ENCODE data around the gene MEGF11.
A peak's percentile ranks its signal among the peaks of the same experiment; 100 is the strongest.

The MEGF11 gene

DNA sequence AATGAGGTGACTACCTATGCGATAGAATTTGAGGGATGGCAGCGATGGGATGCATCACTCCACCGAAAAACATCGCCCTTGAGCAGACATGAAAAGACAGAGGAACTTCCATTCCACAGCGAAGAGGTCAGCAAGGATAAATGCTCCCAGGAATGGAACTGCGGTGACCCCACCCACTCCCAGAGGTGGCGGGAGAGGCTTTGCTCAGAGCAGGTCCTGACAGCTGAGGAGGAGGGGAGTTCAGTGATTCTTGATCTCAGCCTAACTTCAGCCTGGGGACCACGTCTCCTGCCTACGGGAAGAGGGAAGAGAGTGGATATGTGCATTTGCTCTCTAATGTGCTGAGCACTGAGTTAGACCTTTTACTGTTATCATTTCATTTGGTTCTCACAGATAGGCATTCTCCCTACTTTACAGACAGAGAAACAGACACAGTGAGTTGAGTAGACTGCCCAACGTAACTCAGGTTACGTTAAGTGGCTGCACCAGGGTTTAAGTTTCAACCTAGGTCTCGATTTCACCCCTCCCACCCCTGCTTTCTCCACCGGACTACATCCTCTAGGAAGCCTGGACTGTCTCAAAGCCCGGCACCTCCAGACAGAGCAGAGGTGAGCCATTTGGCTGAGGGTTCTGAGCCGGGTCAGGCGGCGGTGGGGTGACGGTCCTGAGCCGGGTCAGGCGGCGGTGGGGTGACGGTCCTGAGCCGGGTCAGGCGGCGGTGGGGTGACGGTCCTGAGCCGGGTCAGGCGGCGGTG is 214.3 kb downstream of the MEGF11 start (continued):
- TF ChIP-seq, protein P1, sequence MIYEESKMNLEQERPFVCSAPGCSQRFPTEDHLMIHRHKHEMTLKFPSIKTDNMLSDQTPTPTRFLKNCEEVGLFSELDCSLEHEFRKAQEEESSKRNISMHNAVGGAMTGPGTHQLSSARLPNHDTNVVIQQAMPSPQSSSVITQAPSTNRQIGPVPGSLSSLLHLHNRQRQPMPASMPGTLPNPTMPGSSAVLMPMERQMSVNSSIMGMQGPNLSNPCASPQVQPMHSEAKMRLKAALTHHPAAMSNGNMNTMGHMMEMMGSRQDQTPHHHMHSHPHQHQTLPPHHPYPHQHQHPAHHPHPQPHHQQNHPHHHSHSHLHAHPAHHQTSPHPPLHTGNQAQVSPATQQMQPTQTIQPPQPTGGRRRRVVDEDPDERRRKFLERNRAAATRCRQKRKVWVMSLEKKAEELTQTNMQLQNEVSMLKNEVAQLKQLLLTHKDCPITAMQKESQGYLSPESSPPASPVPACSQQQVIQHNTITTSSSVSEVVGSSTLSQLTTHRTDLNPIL (CRISPR knock-in tag; IDR thresholded peaks at IDR 0.05; ENCODE audit: low read depth) = no peak
- TF ChIP-seq PPARA (CRISPR knock-in tag; IDR thresholded peaks at IDR 0.05; ENCODE audit: borderline replicate concordance) (no peak), ISL1 (CRISPR knock-in tag; IDR thresholded peaks at IDR 0.05) (no peak), GLIS3 (CRISPR knock-in tag; IDR thresholded peaks at IDR 0.05) (no peak), ARNTL (CRISPR knock-in tag; IDR thresholded peaks at IDR 0.05; ENCODE audit: borderline replicate concordance, low read depth) (no peak), TCF4 (CRISPR knock-in tag; IDR thresholded peaks at IDR 0.05; ENCODE audit: borderline replicate concordance) (no peak)
- TF ChIP-seq, protein P2, sequence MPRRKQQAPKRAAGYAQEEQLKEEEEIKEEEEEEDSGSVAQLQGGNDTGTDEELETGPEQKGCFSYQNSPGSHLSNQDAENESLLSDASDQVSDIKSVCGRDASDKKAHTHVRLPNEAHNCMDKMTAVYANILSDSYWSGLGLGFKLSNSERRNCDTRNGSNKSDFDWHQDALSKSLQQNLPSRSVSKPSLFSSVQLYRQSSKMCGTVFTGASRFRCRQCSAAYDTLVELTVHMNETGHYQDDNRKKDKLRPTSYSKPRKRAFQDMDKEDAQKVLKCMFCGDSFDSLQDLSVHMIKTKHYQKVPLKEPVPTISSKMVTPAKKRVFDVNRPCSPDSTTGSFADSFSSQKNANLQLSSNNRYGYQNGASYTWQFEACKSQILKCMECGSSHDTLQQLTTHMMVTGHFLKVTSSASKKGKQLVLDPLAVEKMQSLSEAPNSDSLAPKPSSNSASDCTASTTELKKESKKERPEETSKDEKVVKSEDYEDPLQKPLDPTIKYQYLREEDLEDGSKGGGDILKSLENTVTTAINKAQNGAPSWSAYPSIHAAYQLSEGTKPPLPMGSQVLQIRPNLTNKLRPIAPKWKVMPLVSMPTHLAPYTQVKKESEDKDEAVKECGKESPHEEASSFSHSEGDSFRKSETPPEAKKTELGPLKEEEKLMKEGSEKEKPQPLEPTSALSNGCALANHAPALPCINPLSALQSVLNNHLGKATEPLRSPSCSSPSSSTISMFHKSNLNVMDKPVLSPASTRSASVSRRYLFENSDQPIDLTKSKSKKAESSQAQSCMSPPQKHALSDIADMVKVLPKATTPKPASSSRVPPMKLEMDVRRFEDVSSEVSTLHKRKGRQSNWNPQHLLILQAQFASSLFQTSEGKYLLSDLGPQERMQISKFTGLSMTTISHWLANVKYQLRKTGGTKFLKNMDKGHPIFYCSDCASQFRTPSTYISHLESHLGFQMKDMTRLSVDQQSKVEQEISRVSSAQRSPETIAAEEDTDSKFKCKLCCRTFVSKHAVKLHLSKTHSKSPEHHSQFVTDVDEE (CRISPR knock-in tag; IDR thresholded peaks at IDR 0.05) = no peak

DNA sequence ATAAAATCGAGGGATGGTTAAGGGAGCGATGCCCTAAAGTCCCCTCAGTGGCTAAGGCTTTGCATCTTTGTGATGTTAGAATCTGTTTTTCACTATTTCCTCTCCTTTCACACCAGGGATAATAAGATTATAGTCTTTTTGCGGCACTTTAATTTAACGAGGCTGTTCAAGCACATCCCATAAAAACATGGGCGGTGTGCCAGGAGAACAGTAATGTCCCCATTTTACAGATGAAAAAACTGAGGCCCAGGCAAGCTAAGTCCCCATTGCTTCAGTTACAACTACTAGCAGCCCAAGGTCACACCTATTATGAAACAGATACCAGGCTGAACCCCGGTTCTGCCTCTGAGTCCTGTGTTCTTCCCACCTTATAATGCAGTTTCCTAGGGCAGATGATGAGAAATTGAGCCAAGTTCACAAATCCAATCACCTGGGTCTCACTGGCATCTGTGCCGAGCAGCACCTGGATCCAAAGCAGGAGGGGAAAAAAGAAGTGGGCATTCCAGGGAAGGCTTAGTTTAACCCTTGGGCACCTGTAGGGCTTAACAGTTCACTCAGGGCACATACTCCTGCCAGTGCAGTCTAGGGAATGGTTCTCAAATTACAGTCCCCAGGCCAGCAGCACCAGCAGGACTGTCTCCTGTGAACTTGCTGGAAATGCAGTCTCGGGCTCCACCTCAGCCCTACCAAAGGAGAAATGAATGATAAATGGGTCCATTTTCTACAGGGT is 215.0 kb downstream of the MEGF11 start:
- TF ChIP-seq ZFP3 (CRISPR knock-in tag; IDR thresholded peaks at IDR 0.05) (no peak), ZC3H10 (CRISPR knock-in tag; IDR thresholded peaks at IDR 0.05) (no peak), CSDC2 (CRISPR knock-in tag; IDR thresholded peaks at IDR 0.05) (no peak), TCF4 (CRISPR knock-in tag; IDR thresholded peaks at IDR 0.05; ENCODE audit: borderline replicate concordance) (no peak), ZNF8 (CRISPR knock-in tag; IDR thresholded peaks at IDR 0.05) (no peak), TOX (CRISPR knock-in tag; IDR thresholded peaks at IDR 0.05; ENCODE audit: borderline replicate concordance) (no peak), OSR1 (CRISPR knock-in tag; IDR thresholded peaks at IDR 0.05) (no peak), BACH2 (CRISPR knock-in tag; IDR thresholded peaks at IDR 0.05; ENCODE audit: borderline replicate concordance) (no peak)
- TF ChIP-seq, protein P3, sequence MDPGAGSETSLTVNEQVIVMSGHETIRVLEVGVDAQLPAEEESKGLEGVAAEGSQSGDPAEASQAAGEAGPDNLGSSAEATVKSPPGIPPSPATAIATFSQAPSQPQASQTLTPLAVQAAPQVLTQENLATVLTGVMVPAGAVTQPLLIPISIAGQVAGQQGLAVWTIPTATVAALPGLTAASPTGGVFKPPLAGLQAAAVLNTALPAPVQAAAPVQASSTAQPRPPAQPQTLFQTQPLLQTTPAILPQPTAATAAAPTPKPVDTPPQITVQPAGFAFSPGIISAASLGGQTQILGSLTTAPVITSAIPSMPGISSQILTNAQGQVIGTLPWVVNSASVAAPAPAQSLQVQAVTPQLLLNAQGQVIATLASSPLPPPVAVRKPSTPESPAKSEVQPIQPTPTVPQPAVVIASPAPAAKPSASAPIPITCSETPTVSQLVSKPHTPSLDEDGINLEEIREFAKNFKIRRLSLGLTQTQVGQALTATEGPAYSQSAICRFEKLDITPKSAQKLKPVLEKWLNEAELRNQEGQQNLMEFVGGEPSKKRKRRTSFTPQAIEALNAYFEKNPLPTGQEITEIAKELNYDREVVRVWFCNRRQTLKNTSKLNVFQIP (CRISPR knock-in tag; IDR thresholded peaks at IDR 0.05; ENCODE audit: borderline replicate concordance, low read depth) = no peak
- TF ChIP-seq, protein P4, sequence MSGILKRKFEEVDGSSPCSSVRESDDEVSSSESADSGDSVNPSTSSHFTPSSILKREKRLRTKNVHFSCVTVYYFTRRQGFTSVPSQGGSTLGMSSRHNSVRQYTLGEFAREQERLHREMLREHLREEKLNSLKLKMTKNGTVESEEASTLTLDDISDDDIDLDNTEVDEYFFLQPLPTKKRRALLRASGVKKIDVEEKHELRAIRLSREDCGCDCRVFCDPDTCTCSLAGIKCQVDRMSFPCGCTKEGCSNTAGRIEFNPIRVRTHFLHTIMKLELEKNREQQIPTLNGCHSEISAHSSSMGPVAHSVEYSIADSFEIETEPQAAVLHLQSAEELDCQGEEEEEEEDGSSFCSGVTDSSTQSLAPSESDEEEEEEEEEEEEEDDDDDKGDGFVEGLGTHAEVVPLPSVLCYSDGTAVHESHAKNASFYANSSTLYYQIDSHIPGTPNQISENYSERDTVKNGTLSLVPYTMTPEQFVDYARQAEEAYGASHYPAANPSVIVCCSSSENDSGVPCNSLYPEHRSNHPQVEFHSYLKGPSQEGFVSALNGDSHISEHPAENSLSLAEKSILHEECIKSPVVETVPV (CRISPR knock-in tag; IDR thresholded peaks at IDR 0.05) = no peak
- TF ChIP-seq, protein P1 (CRISPR knock-in tag; IDR thresholded peaks at IDR 0.05; ENCODE audit: low read depth) = no peak

DNA sequence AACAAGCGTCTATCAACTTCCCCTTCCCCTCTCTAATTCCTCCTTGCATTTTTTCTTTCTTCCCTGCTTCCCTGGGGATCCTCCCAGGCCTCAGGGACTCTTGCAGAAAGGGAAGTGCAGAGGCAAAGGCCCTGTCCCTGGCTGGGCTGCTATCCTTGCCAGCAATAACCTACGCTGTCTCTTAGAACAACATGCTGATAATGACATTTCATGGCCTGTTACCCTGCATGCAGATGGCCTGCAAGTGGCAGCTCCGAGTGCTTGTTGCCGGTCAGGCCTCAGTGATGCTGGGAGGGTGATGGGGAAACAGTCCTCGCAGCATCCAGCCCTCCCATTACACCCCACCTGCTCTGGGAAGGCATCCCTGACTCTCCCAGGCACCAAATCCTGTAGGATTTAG is 216.7 kb downstream of the MEGF11 start:
- no peak for ATAC-seq
- TF ChIP-seq, protein P4 (CRISPR knock-in tag; IDR thresholded peaks at IDR 0.05) = no peak
- no peak for TF ChIP-seq ZC3H10 (CRISPR knock-in tag; IDR thresholded peaks at IDR 0.05)
- TF ChIP-seq ZFP3 (CRISPR knock-in tag; IDR thresholded peaks at IDR 0.05) = no peak
- TF ChIP-seq, protein P5, sequence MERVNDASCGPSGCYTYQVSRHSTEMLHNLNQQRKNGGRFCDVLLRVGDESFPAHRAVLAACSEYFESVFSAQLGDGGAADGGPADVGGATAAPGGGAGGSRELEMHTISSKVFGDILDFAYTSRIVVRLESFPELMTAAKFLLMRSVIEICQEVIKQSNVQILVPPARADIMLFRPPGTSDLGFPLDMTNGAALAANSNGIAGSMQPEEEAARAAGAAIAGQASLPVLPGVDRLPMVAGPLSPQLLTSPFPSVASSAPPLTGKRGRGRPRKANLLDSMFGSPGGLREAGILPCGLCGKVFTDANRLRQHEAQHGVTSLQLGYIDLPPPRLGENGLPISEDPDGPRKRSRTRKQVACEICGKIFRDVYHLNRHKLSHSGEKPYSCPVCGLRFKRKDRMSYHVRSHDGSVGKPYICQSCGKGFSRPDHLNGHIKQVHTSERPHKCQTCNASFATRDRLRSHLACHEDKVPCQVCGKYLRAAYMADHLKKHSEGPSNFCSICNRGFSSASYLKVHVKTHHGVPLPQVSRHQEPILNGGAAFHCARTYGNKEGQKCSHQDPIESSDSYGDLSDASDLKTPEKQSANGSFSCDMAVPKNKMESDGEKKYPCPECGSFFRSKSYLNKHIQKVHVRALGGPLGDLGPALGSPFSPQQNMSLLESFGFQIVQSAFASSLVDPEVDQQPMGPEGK (CRISPR knock-in tag; IDR thresholded peaks at IDR 0.05; ENCODE audit: borderline replicate concordance) = no peak
- TF ChIP-seq, protein P2 (CRISPR knock-in tag; IDR thresholded peaks at IDR 0.05) = no peak
- TF ChIP-seq, protein P3 (CRISPR knock-in tag; IDR thresholded peaks at IDR 0.05; ENCODE audit: borderline replicate concordance, low read depth) = no peak
- TF ChIP-seq OSR1 (CRISPR knock-in tag; IDR thresholded peaks at IDR 0.05) = no peak

More for the DNA sequence above, 215.0 kb downstream of the MEGF11 start:
- peak; percentile 57; the same call in 2 of the 3 replicates for ATAC-seq
